Mesothelial cell of epicardium (in vitro differentiated cells): ENCODE measurements around the gene RGS4. TPM values are rescaled to one million over a fixed set of nuclear protein-coding genes. Genes with fewer than 3 reads are reported as not detected.

ENCODE experiments used
- DNase-seq, 2 experiments: peaks; one replicate each; pipeline ENCODE4 v3.0.0; 2021; ENCODE audit warnings: low spot score in 2 of 2; ENCODE audit not compliant: unreplicated experiment in 2 of 2
- H3K27ac Mint-ChIP-seq: 2 replicates; pipeline ENCODE4 v1.8.0; 2021; ENCODE audit warnings: mixed read lengths
- H3K27me3 Mint-ChIP-seq: 2 replicates; pipeline ENCODE4 v1.8.0; 2021; ENCODE audit warnings: low read depth, mixed read lengths
- H3K36me3 Mint-ChIP-seq: 2 replicates; pipeline ENCODE4 v1.8.0; 2021; ENCODE audit warnings: mixed read lengths
- H3K4me1 Mint-ChIP-seq: 2 replicates; pipeline ENCODE4 v1.8.0; 2021; ENCODE audit warnings: mixed read lengths
- H3K4me3 Mint-ChIP-seq: 2 replicates; pipeline ENCODE4 v1.8.0; 2021; ENCODE audit warnings: mild to moderate bottlenecking, moderate library complexity, mixed read lengths
- H3K9me3 Mint-ChIP-seq: 2 replicates; pipeline ENCODE4 v1.8.0; 2021; ENCODE audit warnings: mixed read lengths
- CTCF ChIP-seq: fragments of 200-600 bp; sonication (generic); IDR thresholded peaks from one replicate; pipeline ENCODE4 v1.5.0; 2021; ENCODE audit warnings: antibody characterized with exemption; ENCODE audit not compliant: unreplicated experiment
- total RNA-seq: library from RNA; stranded (reverse); gene quantifications from 3 replicates; pipeline ENCODE4 v1.2.1, GENCODE V29; 2021

The RGS4 gene
- total RNA-seq, 1 donor from 2014 or later = 33.8 TPM

- peaks cover 15% of the 10 kb centered on the region for H3K27me3 Mint-ChIP-seq
- H3K27ac Mint-ChIP-seq = no peak overlapping the region
- no peaks in the 10 kb centered on the region for H3K9me3 Mint-ChIP-seq
- DNase-seq = no peak
- H3K4me1 Mint-ChIP-seq = peaks cover 8% of the 10 kb centered on the region
- no peak overlapping the region for H3K4me3 Mint-ChIP-seq
- no peak for TF ChIP-seq CTCF
- no peaks in the 10 kb centered on the region for H3K36me3 Mint-ChIP-seq
These were observed 25.4 kb downstream of the RGS4 start for GRCh38 chr1:163094589-163094988.

GRCh38 chr1:163095213-163095612 lies 26.1 kb downstream of the RGS4 start:
- H3K4me3 Mint-ChIP-seq = no peak overlapping the region
- H3K4me1 Mint-ChIP-seq = peaks cover 8% of the 10 kb centered on the region
- H3K27ac Mint-ChIP-seq = no peak overlapping the region
- no peak for TF ChIP-seq CTCF
- peaks cover 17% of the 10 kb centered on the region for H3K27me3 Mint-ChIP-seq
- no peaks in the 10 kb centered on the region for H3K9me3 Mint-ChIP-seq
- H3K36me3 Mint-ChIP-seq = no peaks in the 10 kb centered on the region
- no peak for DNase-seq

- TF ChIP-seq CTCF = no peak
- H3K36me3 Mint-ChIP-seq = no peaks in the 10 kb centered on the region
These were observed 33.4 kb downstream of the RGS4 start for GRCh38 chr1:163102590-163102989.

GRCh38 chr1:163104385-163105099 lies 35.4 kb downstream of the RGS4 start:
- Mint-ChIP-seq H3K27ac (peak overlapping the region; percentile 8), H3K4me1 (peaks cover 28% of the 10 kb centered on the region), H3K4me3 (no peak overlapping the region), H3K36me3 (no peaks in the 10 kb centered on the region), H3K27me3 (peaks cover 10% of the 10 kb centered on the region), H3K9me3 (peaks cover 8% of the 10 kb centered on the region)
- no peak for DNase-seq
- TF ChIP-seq CTCF = no peak

More at GRCh38 chr1:163102590-163102989, 33.4 kb downstream of the RGS4 start:
- H3K27me3 Mint-ChIP-seq = peaks cover 13% of the 10 kb centered on the region
- H3K4me1 Mint-ChIP-seq = peaks cover 28% of the 10 kb centered on the region
- no peaks in the 10 kb centered on the region for H3K9me3 Mint-ChIP-seq
- no peak overlapping the region for H3K4me3 Mint-ChIP-seq
- DNase-seq = no peak
- no peak overlapping the region for H3K27ac Mint-ChIP-seq

GRCh38 chr1:163106364-163106987 lies 37.3 kb downstream of the RGS4 start:
- Mint-ChIP-seq H3K27me3 (peaks cover 6% of the 10 kb centered on the region), H3K4me3 (no peak overlapping the region), H3K36me3 (no peaks in the 10 kb centered on the region), H3K9me3 (peaks cover 15% of the 10 kb centered on the region), H3K4me1 (peaks cover 28% of the 10 kb centered on the region), H3K27ac (no peak overlapping the region)
- TF ChIP-seq CTCF = no peak
- DNase-seq = no peak
